Measurements from ENCODE around the gene CD79B. TPM values are rescaled to one million over a fixed set of nuclear protein-coding genes. Genes with fewer than 3 reads are reported as not detected.

The CD79B gene
- total and polyA plus RNA-seq, 10 of the 15 experiments (the other 5 are each of a cell fraction or from before 2014, with no cell fraction given) = 17.5 to 148 (median 79.1) TPM

GRCh38 chr17:63937920-63938319 lies 5.8 kb upstream of the CD79B start:
- FAIRE-seq = no peak

More at GRCh38 chr17:63937920-63938319, 5.8 kb upstream of the CD79B start:
- RAD21 ChIA-PET (ENCODE audit: unreplicated experiment) = no interaction called here
- no TSS peak for BruUV-seq (replicated peaks)
- CTCF ChIA-PET = interaction anchor here (0.9 to 1.9 kb wide), 5 partner anchors 8 to 196 kb away, joined by 3 to 9 read pairs (median 5); no protein-coding TSS in a partner anchor
- Histone ChIP-seq H4K20me1 (ENCODE audit: control insufficient read depth, insufficient read depth) (no peaks in the 10 kb centered on the region), H3K4me2 (ENCODE audit: control insufficient read depth, insufficient read depth) (no peak overlapping the region), H2AFZ (ENCODE audit: control insufficient read depth, low read depth, low read length) (no peak overlapping the region), H3K4me1 (ENCODE audit: control insufficient read depth, insufficient read depth, low read length) (peaks cover 6% of the 10 kb centered on the region), H3K36me3 (ENCODE audit: control insufficient read depth in 2 of 2, insufficient read depth in 2 of 2, low read length in 1 of 2) (no peaks in the 10 kb centered on the region), H3K4me3 (no peak overlapping the region), H3K79me2 (ENCODE audit: control insufficient read depth, insufficient read depth, low read length) (peaks cover under 1% of the 10 kb centered on the region; the same call in 1 of the 2 replicates), H3K27me3 (replicated peaks in 1 of 2; ENCODE audit: control insufficient read depth in 2 of 2, insufficient read depth in 2 of 2, low read length in 1 of 2) (no peaks in the 10 kb centered on the region), H3K9ac (ENCODE audit: control insufficient read depth, insufficient read depth, low read length) (no peak overlapping the region), H3K27ac (ENCODE audit: control insufficient read depth, insufficient read depth) (no peak overlapping the region), H3K9me3 (replicated peaks; ENCODE audit: control insufficient read depth, insufficient read depth, low read length) (no peaks in the 10 kb centered on the region)
- WGBS (ENCODE audit: insufficient coverage, insufficient replicate concordance, low lambda C conversion rate, missing lambda C conversion rate) = 94% methylated on average over 4 of the region's 4 CpGs
- in situ Hi-C loops (cut with MboI) (no loop called here), intact Hi-C loops (cut with micrococcal nuclease; ENCODE audit: unreplicated experiment) (no loop called here)
- no peak for ATAC-seq
- TF ChIP-seq SIN3A (IDR thresholded peaks at IDR 0.05; ENCODE audit: low read depth, low read length) = no peak
- TF ChIP-seq RBBP5 (conservative IDR thresholded peaks at IDR 0.05) = no peak
- no peak for TF ChIP-seq TBL1XR1 (IDR thresholded peaks at IDR 0.05; ENCODE audit: low read depth, low read length)
- no peak for TF ChIP-seq MAX (IDR thresholded peaks at IDR 0.05; ENCODE audit: low read depth, low read length)
- TF ChIP-seq WRNIP1 (IDR thresholded peaks at IDR 0.05; ENCODE audit: borderline replicate concordance, low read depth, low read length) = no peak
- no peak for TF ChIP-seq MTA2 (IDR thresholded peaks at IDR 0.05; ENCODE audit: low read depth)
- TF ChIP-seq NRF1 (conservative IDR thresholded peaks at IDR 0.05; ENCODE audit: low read depth, low read length) = no peak
- TF ChIP-seq TCF3 (IDR thresholded peaks at IDR 0.05; ENCODE audit: borderline replicate concordance, insufficient read depth, low read depth, low read length) = no peak
- no peak for TF ChIP-seq SMAD5 (IDR thresholded peaks at IDR 0.05; ENCODE audit: low read depth)
- no peak for TF ChIP-seq ZNF622 (IDR thresholded peaks at IDR 0.05)
- no peak for TF ChIP-seq EZH2 (IDR thresholded peaks at IDR 0.05; ENCODE audit: borderline replicate concordance, control insufficient read depth, low read depth, low read length)
- TF ChIP-seq BCLAF1 (IDR thresholded peaks at IDR 0.05) = no peak
- no peak for TF ChIP-seq ZZZ3 (IDR thresholded peaks at IDR 0.05; ENCODE audit: control insufficient read depth, insufficient read length, low read depth)
- TF ChIP-seq ZBTB40 (IDR thresholded peaks at IDR 0.05; ENCODE audit: borderline replicate concordance) = no peak
- TF ChIP-seq ZBED1 (IDR thresholded peaks at IDR 0.05; ENCODE audit: borderline replicate concordance) = no peak
- POLR2A ChIA-PET = interaction anchor here (0.7 kb wide), 1 partner anchor 8 kb away, joined by 3 read pairs; no protein-coding TSS in a partner anchor
- DNase-seq (ENCODE audit: low read depth, low spot score) = no peak
- SMC1A ChIA-PET (ENCODE audit: uncharacterized antibody, unreplicated experiment) = no interaction called here

Measured in GM12878 (cell line).